GM21515 (cell line): ENCODE results near the gene RER1.

ENCODE experiments used
- ATAC-seq: cut with Tn5 transposase; IDR thresholded peaks from one replicate; pipeline ENCODE4 v1.9.1; 2021; ENCODE audit not compliant: unreplicated experiment

The RER1 gene, protein sequence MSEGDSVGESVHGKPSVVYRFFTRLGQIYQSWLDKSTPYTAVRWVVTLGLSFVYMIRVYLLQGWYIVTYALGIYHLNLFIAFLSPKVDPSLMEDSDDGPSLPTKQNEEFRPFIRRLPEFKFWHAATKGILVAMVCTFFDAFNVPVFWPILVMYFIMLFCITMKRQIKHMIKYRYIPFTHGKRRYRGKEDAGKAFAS

DNA sequence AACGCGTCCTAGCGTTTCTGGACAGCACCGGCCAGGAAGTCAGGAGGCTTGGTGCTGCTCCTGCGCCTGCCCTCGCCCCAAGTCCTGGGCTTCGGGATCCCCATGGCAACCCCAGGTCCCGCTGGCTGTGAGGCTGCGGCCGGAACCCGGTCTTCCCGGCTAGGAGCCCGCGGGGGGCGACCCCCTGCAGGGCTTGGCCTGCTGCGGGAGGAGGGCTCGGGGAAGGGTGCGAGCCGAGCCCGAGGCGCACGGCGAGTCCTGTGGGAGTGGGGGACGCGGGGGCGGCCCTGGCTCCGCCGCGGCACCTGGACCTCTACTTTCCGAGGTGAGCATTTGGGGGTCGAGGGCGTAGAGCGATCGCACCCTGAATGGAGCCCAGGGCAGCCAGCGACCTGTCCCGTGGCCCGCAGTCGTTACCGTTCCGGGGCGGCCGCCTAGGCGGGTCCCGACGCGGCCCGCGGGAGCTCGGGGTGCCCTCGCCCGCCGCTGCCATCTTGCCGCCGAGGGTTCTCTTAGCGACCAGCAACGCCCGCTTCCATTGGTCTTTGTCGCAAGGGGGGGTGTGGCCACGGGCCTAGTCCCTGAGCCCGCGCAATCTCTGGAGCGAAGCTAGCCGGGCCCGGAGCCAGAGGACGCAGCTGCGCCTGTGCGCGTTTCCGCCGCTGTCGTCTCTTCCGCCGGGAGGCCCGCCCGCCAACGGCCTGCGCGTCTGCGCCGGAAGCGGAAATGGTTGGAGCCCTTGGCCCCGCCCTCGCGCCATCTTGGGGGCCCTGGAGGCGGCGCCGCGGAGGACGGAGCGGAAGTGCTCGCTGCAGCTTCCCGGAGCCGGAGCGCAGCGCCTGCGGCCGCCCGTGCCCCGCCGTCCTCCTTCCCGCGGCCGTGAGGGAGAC, at the start of gene RER1, which contains the start of gene MORN1:
Gene RER1 (plus strand): TSS at position 801 of the 890 bp plus-strand sequence. CDS start 3,950 bp downstream, outside the sequence.
Gene MORN1 (minus strand): TSS at position 514 of the 890 bp plus-strand sequence. CDS start 21 bp downstream, at position 493.
- peak; percentile 89 for ATAC-seq

DNA sequence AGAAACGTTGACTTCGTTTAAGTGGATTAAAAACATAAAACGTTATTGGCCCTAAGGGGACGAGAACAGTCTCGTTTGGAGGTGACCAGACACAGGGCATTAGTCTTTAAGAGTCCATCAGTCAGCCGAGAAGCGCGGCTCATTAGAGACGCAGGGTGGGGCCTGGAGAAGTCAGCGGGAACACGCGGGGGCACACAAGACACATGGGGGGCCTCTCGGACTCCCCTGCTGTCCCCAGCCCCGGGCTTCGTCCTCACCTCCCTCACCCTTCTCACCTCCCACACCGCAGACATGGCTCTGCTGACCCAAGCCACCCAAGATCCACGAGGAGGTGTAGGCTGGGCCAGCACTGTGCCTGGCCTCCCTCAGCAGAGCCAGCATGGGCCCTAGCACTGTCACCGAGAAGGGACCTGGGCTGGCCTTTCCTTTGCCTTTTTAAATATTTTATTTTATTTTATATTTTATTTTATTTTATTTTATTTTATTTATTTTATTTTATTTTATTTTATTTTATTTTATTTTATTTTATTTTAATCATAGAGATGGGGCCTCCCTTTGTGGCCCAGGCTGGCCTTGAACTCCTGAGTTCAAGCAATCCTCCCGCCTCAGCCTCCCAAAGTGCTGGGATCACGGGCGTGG, 49.1 kb upstream of the RER1 start:
- no peak for ATAC-seq

DNA sequence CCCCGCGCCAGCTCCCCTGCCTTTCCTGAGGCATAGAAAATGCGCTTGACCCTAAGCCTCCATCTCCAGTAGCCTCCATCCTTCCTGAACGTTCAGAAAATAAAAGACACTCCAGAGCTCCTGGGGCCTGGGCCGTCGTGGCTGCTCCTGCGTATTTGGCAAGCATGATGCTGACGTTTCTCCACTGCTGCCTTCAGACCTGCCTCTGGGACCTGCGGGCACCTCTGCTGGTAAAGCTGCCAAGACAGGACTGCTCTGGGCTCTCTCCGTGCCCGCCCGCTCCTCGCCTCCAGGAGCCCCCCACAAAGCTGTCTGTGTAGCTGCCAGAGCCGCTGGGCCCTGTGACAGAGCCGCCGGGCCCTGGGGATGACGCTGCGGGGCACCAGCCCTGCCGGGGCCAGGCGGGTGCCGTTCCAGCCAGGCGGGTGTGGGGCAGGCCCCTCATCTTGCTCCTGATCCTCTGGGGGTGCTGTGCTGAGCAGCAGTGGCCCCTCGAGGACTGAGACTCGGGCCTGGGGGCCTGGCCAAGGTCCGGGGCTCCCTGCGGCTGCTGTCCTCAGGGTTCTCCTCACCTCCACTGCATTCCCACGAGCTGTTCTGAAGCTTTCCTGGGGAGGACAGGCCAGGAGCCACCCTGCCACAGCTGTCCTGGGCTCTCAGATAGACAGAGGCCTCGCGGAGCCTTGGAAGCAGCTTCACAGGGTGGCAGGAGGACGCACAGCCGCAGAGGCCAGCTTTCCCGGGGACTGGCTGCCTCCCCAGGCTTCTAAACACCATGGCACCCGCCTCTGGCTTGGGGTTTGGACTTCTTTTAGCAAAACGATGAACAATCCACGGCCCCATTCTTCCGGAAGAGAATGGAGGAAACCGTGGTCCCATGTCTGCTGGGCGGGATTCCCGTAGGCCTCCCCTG, 48.4 kb upstream of the RER1 start:
- ATAC-seq = no peak

DNA sequence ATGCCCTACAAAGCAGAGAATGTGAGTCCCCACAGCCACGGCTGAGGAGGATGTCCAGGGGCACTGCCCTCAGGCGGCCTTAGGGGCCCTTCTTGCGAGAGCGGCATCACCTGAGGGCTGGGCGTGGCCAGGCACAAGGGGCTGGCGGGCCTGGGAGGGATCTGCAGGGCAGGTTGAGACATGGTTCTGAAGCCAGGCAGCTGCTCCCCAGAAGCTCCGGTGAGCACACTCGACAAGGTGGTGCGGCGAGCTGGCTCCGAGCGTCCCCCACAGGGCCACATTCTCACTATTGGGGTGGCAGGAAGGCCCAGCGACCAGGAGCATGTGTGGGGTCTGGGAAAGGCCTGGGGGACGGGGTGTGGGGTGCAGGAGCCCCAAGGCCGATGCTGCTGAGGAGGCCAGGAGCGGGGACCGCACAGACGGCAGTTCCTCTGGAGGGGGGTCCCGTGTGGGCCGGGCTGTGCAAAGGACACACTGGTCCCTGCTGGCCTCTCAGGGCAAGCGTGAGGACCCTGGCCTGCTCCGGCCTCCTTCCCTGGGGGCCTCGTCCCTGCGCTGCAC, 47.4 kb upstream of the RER1 start:
- ATAC-seq = no peak

DNA sequence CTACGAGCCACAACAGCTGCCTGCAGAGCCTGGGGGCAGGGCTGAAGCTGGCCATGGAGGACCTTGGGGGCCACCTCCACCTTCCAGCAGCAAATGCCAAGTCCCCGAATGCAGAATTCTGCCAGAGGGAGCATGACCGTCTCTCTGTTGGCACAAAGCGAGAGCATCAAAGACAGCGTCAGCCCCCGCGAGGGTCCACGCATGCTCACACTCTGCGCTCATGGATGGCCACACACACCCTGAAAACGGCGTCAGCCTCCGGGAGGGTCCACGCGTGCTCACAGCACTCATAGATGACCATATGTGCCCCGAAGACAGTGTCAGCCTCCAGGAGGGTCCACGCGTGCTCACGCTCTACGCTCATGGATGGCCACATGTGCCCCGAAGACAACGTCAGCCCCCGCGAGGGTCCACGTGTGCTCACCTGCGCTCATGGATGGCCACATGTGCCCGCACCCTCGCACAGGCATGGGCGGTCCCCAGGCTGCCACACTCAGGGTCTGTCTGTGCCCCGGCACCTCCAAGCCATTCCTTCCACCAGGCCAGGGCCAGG, 46.8 kb upstream of the RER1 start:
- ATAC-seq = no peak

DNA sequence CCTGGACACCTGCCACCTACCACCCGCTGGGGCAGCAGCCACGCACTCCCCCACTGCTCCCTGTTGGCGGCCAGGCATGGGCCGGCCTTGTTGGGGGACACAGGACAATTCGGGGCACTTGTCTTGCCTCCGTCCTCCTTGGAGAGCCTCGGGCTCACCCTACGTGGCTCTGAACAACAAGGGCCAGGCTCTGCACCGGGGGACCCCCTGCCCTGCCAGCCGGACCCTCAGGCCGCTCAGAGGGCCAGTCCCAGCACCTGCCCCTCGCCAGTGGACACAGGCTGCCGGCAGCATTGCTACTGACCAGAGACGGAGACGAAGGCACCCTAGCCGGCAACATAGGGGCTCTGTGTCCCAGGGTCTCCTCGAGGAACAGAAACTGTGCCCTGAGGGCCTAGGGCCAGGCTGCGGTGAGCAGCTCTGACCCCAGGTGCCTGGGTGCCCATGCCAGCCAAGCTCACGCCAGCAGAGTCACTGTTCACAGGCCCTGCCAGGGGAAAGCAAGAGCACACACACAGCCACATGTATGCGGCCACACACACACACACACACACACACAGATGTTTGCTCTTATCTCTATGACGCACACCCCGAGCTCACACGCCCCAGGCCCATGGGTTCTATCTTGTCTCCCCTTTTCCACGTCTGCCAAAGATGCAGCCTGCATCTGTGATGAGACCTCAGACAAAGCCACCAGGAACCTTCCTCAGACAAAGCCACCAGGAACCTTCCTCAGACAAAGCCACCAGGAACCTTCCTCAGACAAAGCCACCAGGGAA, 46.2 kb upstream of the RER1 start:
- no peak for ATAC-seq

DNA sequence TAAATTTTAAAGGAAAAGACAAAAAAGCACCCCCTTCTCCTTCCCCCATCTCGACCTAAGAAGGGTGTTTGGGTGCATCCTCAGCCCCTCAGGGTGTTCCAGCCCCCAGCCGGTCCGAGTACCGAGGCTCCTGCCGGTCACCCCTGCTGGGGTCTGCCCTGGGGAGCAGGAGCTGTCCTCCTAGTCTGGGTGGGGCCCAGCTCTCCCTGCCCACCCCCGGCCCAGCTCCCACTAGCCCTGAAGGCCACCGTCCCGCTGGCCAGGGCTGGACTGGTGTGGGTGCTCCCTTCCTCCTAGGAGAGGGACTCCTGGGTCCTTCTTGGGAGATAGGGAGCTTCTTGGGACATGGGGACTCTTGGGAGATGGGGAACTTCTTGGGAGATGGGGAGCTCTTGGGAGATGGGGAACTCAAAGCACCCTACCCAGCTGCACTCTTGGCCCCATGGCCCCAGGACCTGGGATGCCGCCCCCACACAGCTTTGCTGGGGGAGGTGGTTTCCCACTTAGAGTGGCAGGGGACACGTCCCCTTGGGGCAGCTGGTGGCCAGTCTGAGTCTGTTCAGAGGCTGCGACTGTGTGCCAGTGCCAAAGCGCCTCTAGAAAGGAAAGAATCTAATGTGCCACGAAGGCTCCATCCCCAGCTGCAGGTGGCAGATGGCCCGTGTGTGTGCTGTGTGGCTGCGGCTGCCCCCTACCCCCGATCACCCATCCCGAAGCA, 44.8 kb upstream of the RER1 start:
- ATAC-seq = no peak

DNA sequence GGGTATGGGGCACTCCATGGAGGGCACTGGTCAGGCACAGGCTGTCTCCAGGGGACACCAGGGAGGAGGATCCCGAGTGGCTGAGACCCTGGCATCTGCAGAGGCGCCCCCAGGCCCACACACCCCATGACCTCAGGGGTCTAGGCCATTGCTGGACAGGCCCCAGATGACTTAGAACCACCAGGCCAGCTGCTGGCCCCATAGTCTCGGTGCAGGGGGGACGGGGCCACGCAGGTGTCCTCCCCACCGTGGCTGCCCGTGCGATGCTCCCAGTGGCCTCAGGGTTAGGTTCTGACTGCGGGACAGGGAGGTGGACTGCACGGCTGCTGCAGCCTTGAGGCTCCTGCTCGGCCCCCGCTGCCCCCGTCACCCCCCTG, 44.2 kb upstream of the RER1 start:
- ATAC-seq = no peak

DNA sequence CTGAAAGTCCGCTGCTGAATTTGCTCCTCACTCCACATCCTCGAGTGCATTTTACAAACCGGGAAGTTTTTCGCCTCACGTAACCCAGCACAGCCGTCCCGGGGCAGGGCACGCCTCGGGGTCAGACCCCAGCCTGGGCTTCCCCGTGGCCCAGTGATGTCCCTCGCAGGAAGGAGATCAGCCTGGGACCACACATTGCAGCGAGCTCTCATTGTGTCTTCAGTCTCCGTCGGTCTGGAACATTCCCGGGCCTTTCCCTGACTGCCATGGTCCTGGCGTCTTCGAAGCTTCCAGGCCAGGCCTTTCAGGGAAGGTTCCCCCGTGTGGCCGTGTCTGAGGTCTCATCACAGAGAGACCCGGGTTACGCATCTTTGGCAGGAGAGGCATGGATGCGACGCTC, 43.7 kb upstream of the RER1 start:
- ATAC-seq = no peak

DNA sequence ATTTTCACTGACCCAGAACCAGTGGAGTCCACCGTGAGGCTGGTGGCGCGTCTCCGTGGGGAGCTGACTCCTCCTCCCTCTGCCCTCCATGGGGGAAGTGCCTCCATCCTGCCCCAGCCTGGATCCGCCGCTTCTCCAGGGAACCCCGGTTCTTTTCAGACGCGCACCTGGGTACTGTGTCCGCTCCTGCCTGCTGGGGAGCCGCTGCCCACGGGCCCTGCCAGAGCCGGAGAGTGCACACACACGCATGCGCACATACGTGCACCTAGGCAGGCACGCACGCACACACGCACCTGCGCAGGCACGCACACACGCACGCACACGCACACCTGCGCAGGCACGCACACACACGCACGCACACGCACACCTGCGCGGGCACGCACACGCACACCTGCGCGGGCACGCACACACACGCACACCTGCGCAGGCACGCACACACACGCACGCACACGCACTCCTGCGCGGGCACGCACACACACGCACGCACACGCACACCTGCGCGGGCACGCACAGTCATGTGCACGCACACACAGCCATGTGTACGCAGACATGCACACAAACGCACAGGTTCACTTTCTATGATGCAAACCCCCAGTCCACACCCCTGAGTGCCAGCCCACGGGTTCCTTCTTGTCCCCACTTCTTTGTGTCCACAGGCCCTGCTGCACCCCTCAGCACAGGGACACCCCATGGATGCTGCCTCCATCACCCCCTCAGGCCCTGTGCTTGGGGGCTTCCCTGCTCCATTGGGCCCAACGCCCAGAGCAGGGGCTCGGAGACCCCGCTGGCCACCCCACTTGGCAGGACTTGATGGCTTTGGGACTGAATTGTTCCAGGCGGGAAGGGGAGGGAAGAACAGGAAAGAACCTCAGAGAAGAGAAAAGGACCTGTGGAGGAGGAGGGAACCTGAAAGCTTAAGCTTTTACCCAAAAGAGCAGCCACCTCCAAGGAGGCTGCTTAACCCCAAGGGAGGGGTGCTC, 43.0 kb upstream of the RER1 start:
- ATAC-seq = no peak

DNA sequence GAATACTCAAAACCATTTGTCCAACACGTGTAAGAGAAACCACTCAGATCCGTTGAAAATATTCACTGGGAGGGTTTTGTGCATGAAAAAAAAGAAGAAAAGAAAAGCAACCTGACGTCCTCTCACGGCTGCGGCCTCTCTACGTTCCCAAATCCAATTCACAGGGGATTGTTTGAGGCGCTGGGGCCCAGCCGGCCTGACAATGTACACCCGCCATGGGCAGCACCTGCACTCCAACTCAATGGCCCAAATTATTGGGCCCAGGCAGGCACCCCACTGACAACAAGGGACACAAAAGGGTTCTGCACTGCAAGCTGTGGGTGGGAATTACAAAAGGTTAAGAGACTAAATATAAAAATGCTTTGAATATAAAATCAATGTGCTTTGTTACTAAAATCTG, 41.8 kb upstream of the RER1 start:
- no peak for ATAC-seq

DNA sequence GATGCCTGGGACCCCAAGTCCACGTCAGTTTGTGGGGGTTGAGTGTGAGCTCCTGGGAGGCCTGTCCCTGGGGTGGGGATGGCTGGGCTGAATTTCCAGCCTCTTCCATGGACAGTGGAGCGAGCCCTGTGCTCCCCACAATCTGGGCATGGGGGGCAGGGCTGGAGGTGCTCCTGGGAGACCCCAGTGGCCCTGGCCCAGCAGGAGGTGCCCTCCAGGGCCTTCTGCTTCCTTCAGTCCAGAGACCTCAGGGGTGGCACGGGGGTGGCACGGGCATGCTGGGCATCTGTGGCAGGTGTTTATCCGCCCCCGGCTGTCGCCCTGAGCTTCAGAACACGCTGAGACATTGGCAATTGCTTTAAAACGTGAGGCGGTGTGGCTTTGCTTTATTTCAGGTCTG, 41.1 kb upstream of the RER1 start:
- no peak for ATAC-seq

DNA sequence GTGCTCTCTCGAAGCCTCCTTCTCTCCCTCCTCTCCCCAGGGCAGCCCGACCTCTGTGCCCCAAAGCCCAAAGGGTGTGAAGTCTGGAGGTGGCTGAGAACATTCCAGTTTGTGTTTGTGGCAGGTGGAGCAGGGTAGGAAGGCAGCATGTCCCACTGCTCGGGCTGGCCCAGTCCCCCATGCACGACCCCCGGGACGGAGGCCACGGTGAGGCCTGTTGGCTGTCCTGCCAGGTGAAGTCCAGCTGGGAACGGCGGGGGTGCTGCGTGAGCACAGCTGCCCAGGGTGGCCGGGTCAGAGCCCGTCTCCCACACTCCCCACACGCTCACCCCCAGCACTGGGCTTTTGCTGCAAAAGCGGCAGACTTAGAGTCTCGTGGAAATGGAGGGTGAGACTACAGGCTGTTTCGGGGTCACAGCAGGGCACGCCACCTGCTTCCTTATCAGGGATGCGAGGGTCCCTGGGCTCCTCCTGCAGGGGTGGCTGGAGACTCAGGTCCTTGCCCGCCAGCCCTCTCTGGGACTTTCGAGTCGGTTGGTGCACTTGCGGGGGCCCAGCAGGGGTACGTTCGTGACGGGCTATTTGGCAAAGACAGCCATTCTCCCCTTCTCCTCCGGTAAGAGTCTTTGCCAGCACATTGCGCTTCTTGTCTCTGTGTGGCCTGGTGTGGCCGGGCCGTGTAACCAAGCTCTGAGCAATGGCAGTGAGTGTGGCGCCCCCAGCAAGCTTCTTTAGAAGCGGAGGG, 40.6 kb upstream of the RER1 start:
- ATAC-seq = no peak

DNA sequence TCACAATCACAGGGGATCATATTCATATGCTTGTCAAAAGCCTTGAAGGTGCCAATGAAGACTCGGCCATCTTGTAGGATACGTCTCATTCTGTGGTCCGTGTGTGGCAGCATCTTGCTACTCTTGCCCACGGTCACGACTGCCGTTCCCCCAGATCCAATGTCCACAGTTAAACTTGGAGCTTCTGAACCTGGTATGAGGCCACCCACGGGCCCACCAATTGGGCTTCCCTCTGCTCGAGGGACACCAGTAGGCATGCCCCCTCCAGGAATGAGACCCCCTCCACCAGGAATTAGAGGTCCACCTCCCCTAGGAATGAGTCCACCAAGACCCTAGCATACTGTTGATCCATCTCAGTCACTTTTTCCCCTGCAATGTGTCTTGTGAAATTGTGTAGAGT, 39.9 kb upstream of the RER1 start:
- ATAC-seq = no peak

DNA sequence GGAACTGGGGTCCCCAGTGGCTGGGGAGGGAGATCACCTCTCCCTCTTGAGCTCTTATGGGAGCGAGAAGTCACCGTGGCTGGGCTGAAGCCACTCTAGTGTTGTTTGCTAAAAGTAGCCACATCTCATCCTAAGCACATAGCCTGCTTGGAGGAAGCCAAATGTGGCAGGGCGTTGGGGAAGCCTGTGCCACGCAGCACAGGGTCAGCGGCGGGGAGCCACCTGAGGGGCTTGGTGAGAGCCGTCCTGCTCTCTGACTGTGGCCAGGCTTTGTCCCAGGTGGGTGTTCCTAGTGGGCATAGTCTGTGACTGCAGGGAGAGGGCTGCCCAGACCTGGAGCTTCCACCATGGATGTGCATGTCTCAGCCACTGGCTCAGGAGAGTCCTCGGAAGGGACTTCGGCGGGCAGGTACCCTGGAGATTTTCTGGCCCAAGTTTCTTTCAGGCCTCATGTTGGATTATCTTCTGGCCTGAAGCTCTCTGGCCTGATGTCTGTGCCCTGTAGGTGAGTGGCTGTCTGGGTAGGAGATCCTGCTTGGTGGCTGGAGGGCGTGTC, 39.2 kb upstream of the RER1 start:
- no peak for ATAC-seq

DNA sequence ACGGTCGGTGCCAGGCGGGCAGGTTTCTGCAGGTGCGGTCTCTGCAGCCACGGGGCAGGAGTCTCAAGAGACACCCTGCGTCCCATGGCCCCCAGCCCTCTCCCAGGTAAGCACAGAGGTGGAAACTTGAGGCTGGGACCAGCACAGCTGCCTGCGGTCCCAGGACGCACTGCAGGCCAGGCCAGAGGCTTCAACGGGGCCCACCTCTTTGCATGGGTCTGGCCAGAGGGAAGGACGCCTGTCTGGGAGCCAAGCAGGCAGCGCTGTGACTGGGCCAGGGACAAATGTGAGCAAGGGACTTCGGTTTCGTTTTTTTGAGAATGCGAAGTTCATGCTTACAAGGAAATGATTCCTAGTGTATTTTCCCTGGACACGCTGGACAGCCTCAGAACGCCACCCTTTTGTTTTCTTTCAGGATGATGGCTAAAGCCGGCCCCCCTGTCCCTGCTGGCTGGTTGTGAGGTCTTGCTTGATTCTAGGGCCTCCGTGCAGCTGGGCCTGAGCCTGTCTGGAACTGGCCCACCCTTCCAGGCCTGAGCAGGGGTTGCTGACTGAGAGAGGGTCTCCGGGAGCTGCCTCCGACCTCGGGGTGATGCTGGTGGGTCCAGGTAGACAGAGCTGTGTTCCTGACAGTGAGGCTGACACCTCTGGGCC, 38.6 kb upstream of the RER1 start:
- ATAC-seq = no peak
